Lower leg skin (tissue), 3 donors: ENCODE data around the gene CAMTA2.

Source experiments
- CTCF ChIP-seq, 3 donors: fragments of 450-650 bp; IDR thresholded peaks; one replicate each; pipeline ENCODE4 v1.5.1; 2016; ENCODE audit warnings: antibody characterized with exemption in 3 of 3, mild to moderate bottlenecking in 3 of 3, moderate library complexity in 2 of 3
- POLR2A ChIP-seq, 2 donors: fragments of 450-650 bp; IDR thresholded peaks; one replicate each; pipeline ENCODE4 v1.6.1; 2016 to 2017; ENCODE audit warnings: antibody characterized with exemption in 2 of 2, mild to moderate bottlenecking in 1 of 2, moderate library complexity in 1 of 2

- no peak for TF ChIP-seq CTCF (IDR thresholded peaks at IDR 0.05)
- TF ChIP-seq POLR2A (IDR thresholded peaks at IDR 0.05), result no peak
Measured at GRCh38 chr17:4958102-4958501, 29.4 kb downstream of the CAMTA2 start.
